Measurements from ENCODE around the gene PF4V1.

DNA sequence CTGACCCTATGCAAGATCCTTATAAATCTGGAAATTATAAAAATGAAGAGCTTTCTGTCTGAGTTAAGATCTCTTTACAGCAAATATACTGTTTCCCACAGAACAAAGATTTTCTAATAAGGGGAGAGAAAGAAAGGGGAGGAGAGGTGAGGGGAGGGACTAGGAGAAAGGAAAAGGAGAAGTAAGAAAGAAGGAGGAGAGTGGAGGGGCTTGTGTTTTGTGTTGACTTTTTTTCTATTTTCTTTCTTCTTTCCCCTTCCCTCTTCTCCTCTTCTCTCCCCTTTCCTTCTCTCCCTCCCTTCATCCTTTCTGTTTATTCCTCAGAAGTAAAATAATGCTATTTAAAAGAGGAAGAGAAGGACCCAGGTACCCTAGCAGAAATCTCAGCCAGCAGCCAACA lies 10.4 kb upstream of the PF4V1 start:
- TF ChIP-seq, protein P1, sequence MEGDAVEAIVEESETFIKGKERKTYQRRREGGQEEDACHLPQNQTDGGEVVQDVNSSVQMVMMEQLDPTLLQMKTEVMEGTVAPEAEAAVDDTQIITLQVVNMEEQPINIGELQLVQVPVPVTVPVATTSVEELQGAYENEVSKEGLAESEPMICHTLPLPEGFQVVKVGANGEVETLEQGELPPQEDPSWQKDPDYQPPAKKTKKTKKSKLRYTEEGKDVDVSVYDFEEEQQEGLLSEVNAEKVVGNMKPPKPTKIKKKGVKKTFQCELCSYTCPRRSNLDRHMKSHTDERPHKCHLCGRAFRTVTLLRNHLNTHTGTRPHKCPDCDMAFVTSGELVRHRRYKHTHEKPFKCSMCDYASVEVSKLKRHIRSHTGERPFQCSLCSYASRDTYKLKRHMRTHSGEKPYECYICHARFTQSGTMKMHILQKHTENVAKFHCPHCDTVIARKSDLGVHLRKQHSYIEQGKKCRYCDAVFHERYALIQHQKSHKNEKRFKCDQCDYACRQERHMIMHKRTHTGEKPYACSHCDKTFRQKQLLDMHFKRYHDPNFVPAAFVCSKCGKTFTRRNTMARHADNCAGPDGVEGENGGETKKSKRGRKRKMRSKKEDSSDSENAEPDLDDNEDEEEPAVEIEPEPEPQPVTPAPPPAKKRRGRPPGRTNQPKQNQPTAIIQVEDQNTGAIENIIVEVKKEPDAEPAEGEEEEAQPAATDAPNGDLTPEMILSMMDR (conservative IDR thresholded peaks at IDR 0.05), result no peak
- no peak for TF ChIP-seq EZH2 (IDR thresholded peaks at IDR 0.05; ENCODE audit: low read depth)

Measured in PC-9 (cell line).